Activated T-cell treated with anti-CD3 and anti-CD28 coated beads for 24 hours (primary cell): Measurements from ENCODE around the gene JAM3.

Experiments
- DNase-seq: peaks from one replicate; pipeline ENCODE4 v3.0.0-alpha.2; 2020; ENCODE audit warnings: low read depth

The JAM3 gene

GRCh38 chr11:134145715-134146114 is 76.8 kb downstream of the JAM3 start:
- DNase-seq: no peak

- no peak for DNase-seq
These were observed 77.7 kb downstream of the JAM3 start for GRCh38 chr11:134146598-134146997.

GRCh38 chr11:134149371-134149770 is 80.5 kb downstream of the JAM3 start:
- no peak for DNase-seq

- DNase-seq: no peak
These were observed 81.5 kb downstream of the JAM3 start for GRCh38 chr11:134150195-134150903.

GRCh38 chr11:134151083-134151747 is 82.3 kb downstream of the JAM3 start:
- no peak for DNase-seq

GRCh38 chr11:134152696-134153095 is 83.8 kb downstream of the JAM3 start:
- no peak for DNase-seq

- no peak for DNase-seq
These were observed 84.5 kb downstream of the JAM3 start for GRCh38 chr11:134153147-134153905.

- DNase-seq: no peak
These were observed 85.6 kb downstream of the JAM3 start for GRCh38 chr11:134154441-134154840.

- DNase-seq: no peak
These were observed 86.6 kb downstream of the JAM3 start for GRCh38 chr11:134155456-134155855.

GRCh38 chr11:134155946-134156865 is 87.3 kb downstream of the JAM3 start:
- no peak for DNase-seq

- no peak for DNase-seq
These were observed 88.6 kb downstream of the JAM3 start for GRCh38 chr11:134157451-134157850.

- DNase-seq: no peak
These were observed 89.2 kb downstream of the JAM3 start for GRCh38 chr11:134158023-134158422.

GRCh38 chr11:134159652-134160051 is 90.8 kb downstream of the JAM3 start:
- DNase-seq: no peak

GRCh38 chr11:134164490-134165370 is 95.9 kb downstream of the JAM3 start:
- no peak for DNase-seq

GRCh38 chr11:134170177-134170918 is 101.5 kb downstream of the JAM3 start:
- no peak for DNase-seq

- DNase-seq: no peak
These were observed 102.0 kb downstream of the JAM3 start for GRCh38 chr11:134170919-134171281.

GRCh38 chr11:134171951-134172350 is 103.1 kb downstream of the JAM3 start:
- no peak for DNase-seq

GRCh38 chr11:134173296-134173695 is 104.4 kb downstream of the JAM3 start:
- DNase-seq: no peak

- no peak for DNase-seq
These were observed 107.4 kb downstream of the JAM3 start for GRCh38 chr11:134176284-134176683.

GRCh38 chr11:134178032-134178674 is 109.3 kb downstream of the JAM3 start:
- DNase-seq: no peak
